NCI-H2227 treated with DMSO at 0.1 percent for 48 hours (cell line): ENCODE measurements around the gene UPF1.
"Not testable (repeated sequence)": the region's sequence is repeated elsewhere in the genome, so short reads cannot be mapped to it uniquely, and the experiment has no call there.

Experiments
- DNase-seq: peaks from one replicate; lab custom pipeline; 2025; lab: John Stamatoyannopoulos, UW

Gene UPF1

DNA sequence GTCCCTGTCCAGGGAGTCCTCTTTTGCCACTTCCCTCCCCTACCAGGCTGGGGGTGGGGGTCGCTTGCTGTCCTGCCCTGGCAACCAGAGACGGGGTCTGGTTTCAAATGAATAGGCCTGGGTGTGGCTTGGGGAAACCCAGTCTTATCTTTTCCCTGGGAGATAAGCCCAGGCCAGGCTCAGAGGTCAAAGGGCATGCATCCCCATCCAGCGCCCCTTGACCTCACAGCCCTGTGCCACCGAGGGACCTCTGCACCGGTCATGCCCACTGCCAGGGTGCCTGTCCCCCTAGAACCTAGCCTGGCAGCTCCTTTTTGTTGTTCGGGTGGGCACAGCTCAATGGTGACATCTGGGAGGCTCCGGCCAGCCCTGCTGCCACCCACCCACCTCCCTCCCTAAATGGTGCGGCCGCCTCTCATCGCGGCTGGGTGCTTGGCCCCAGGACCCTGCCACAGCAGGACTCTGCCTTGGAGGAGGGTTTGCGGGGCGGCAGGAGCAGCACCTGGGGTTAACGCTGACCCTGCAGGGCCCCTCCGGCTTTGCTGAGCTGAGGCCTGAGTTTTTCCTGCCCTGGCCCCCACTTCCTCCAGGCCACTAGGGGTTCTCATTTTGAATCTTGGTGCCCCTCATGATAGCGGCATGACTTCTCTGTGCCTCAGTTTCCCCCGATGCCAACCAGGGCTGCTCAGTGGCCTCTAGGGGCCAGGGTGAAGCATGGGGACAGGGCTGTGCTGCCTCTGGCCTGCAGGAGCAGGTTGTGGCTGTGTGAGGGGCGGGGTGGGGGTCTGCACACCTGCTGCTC, 67.0 kb downstream of the UPF1 start:
- DNase-seq: no peak

DNA sequence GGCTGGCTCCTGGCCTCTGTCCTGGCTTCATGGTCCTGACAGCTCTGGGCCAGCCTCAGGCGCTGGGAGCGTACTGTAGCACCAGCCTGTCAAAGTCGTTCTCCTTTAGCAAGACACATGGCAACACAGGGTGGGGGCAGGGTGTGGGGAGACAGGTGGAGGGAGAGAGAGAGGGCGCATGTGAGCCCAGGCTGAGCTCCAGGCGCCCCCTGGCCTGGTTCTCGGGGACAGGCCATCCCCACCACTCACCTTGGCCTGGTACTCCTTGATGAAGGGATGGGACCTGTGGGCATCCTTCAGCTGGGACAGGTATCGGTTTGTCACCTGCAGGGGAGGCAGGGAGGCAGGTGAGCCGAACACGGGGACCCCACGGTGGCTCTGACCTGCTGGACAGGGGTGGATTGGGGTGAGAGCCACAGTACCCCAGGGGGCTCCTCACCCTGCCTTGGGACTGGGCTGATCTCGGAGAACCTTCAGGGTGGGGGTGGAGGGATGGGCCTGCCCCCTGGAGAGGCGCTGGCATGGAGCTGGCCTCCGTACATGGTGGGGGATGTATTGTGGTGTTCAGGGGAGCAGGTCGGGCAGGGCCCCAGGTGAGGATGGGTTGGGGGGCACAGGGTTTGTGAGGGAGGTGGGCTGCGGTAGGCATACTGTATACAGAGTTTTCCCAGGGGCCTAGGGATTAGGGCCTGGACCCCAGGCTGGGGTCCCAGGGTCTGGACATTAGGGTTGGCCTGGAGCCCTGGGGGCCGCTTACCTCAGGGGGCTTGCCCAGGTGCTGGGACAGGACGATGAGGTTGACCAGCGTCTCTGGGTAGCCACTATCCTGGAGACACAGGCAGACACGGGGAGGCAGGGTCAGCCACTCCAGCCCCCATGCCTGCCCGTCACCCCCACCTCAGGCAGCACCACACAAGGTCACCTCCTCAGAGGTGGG, 68.1 kb downstream of the UPF1 start:
- DNase-seq: no peak

- no peak for DNase-seq
Observed at GRCh38 chr19:18900700-18901481, 69.1 kb downstream of the UPF1 start.

- DNase-seq: no peak
Observed at GRCh38 chr19:18901491-18901890, 69.7 kb downstream of the UPF1 start.

GRCh38 chr19:18902519-18902918, 70.8 kb downstream of the UPF1 start:
- not testable (repeated sequence) for DNase-seq

GRCh38 chr19:18903156-18904037, 71.6 kb downstream of the UPF1 start:
- DNase-seq: no peak

GRCh38 chr19:18904334-18905057, 72.7 kb downstream of the UPF1 start:
- no peak for DNase-seq

DNA sequence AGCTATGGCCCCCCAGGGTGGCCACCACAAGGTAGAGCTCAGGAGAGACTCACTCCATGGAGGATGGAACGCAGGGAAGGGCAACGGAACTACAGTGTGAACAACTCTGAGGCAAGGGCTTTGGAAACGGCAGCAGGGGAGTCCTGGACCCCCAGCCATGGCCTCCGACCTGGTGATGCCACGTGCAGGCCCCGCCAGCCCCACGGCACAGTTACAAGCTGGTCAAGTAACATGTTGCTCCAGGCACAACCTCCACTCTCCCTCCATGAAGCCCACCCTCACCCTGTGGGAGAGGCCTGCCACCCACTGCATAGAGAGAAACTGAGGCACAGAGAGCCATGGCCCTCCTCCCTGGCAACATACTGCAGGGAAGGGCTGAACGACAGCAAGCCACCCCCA, 73.3 kb downstream of the UPF1 start:
- no peak for DNase-seq

DNA sequence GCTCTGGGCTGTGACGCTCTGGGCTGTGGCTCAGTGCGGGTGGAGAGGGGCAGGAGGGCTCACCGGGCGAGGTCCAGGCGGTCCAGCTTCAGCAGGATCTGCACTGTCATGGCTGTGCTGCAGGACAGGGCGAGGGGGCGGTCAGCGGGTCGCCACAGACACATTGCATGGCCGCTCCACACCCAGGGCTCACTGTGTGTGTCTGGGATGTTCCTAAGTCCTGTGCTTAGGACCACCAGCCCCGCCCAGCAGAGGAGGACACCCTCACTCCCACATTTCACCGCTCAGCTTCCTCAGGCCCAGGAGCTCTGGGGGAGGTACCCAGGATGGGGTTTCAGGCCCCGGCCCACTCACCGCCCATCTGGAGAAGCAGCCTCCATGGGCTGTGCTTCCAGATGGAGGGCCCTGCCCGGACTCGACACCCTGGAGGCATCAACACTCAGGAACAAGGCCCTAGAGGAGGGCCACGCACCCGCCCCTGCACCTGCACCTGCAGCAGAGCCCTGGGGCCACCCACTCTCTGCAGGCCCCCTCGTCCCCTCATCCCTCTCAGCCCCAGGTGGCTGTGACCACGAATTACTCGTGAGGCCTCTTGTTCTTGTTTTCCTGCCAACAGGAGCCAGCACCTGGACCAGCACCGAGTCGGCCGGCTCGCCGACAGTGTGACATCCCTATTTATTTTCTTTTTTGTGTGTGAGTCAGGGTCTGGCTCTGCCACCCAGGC, 73.9 kb downstream of the UPF1 start:
- no peak for DNase-seq

DNA sequence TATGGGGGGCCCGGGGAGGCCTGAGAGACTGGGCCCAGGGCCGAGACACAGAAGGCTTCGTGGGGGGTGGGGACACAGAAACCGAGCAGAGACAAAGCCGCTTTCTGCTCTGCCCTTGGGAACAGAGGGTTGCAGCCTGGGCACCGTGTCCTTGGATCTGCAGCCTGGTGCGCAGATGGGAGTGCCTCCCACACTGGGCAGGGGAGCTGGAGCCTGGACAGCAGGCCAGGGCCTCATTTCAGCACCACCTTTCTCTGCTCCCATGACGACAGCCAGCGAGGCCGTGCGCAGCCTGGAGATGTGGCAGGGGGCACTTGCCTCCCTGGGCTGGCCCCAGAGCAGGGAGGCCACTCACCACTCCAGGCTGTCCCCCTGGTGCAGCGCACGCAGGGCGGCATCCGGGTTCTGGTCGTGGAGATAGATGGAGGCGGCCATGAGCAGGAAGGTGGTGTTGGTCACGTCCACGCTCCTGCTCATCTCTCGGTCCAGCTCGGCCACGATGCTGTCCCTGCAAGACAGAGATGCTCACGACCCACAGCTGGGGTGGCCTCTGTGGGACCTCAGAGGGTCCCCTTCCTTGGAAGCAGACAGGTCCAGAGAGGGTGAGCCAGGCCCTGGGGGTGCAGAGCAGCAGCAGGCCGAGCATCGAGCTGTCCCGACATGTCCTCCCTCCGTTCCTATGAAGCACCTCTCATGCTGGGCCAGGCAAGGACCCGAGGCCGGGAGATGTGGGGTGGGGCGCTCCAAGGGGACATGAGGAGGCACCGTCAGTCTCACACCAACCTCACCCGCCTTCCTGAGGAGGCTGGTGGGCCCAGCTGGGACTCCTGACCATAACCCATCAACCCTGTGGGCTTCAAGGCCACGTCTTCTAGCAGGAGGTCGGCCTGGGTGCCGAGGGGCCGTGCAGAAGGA, 75.1 kb downstream of the UPF1 start:
- no peak for DNase-seq

GRCh38 chr19:18908917-18909619, 77.3 kb downstream of the UPF1 start:
- DNase-seq: no peak

- DNase-seq: no peak
Observed at GRCh38 chr19:18910010-18910409, 78.3 kb downstream of the UPF1 start.

DNA sequence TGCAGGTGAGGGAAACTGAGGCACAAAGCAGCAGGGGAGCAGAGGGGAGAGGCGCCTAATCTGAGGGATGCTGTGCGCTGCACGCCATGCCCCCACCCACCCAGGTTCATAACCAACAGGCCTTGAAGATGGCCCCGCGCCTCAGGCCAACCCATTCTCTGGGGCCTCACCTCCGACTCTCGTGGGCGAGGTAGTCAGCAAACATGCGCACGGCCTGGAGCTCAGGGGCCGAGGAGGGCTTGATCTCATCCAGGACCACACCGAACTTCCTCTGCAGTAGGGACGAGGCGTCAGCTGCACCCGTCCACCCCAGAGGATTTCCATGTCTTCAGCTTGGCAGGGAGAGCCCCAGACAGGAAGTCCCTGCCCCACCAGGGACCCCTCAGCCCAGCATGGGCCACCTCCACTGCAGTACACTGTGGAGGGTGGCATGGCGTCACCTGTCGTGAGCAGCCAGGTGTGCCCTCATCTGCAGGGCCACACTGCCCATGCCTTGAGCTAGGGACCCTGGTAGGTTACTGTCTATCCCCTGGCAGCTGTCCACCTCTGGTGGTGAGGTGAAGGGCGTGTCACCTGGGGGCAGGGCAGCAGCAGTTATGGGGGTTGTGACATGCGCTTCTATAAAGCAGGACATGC, 79.2 kb downstream of the UPF1 start:
- no peak for DNase-seq

GRCh38 chr19:18912933-18913332, 81.2 kb downstream of the UPF1 start:
- DNase-seq: no peak

DNA sequence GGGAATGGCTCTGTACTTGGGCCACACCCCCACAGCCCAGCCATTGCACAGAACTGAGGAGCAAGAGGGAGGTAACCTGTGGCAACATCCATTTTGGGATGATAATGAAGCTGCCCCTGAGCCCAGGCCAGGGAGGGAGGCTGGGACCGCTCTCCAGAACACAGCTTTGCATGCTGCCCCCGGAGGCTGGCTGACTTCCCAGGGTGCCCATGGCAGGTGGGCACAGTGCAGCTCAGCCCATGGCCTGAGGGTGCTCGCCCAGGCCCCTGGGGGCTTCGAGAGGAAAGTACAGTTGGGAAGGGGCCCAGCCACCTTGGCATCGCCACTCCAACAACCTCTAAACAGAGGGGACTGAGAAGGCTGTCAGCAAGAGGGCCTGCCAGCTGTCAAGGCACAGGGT, 81.7 kb downstream of the UPF1 start:
- DNase-seq: no peak

DNA sequence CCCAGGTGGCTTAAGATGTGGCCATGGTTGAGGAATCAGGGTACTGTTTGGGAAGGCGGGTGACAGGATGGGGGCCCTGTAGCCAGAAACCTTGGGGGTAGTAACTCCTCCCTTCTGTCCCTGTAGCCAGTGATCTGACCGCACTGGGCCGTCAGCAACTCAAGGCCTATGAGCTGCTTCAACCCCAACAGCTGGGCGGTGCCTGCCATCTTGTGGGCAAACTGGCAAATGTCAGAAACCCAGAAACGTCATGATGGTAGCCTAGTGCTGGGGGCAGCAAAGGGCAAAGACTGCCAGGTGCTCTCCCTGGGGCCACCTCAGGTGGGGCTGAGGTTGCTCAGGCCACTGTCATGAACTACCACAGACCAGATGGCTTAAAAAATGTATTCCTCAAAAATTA, 83.9 kb downstream of the UPF1 start:
- no peak for DNase-seq

DNA sequence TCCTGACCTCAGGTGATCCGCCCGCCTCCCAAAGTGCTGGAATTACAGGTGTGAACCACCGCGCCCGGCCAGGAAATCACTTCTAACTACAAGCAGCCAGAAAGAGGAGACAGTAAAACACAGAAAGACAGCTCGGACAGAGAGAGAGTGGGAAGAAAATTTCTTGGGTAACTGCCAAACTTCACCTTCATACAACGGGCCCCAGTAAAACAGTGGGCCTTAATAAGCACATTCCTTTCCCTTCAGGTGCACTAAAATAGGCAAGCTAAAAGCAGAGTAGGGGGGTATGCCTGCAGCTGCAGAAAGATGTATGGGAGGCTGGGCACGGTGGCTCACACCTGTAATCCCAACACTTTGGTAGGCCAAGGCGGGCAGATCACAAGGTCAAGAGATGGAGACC, 85.8 kb downstream of the UPF1 start:
- not testable (repeated sequence) for DNase-seq
